B cell (primary cell): Measurements from ENCODE around the gene SEMA3F.

Experiments used
- CTCF ChIP-seq: fragments of 200-600 bp; IDR thresholded peaks from one replicate; pipeline ENCODE4 v1.8.0; 2022; ENCODE audit warnings: antibody characterized with exemption, mild to moderate bottlenecking
- EZH2 ChIP-seq: IDR thresholded peaks from 2 replicates; pipeline ENCODE4 v1.6.1; 2012; ENCODE audit warnings: borderline replicate concordance, low read depth, mild to moderate bottlenecking, moderate library complexity, low read length; ENCODE audit not compliant: insufficient read depth, poor library complexity, severe bottlenecking

- TF ChIP-seq CTCF (no peak), EZH2 (no peak)
These were observed 16.6 kb upstream of the SEMA3F start for GRCh38 chr3:50138266-50139200.
